ENCODE results near the gene UFSP2.
"Not testable (repeated sequence)": the region's sequence is repeated elsewhere in the genome, so short reads cannot be mapped to it uniquely, and the experiment has no call there.

The UFSP2 gene

GRCh38 chr4:185387957-185388356 is 37.8 kb downstream of the UFSP2 start:
- DNase-seq (ENCODE audit: low read depth in 1 of 2, low spot score in 1 of 2), result no peak

GRCh38 chr4:185384930-185385331 is 40.8 kb downstream of the UFSP2 start:
- DNase-seq (ENCODE audit: low read depth in 1 of 2, low spot score in 1 of 2), result no peak

DNA sequence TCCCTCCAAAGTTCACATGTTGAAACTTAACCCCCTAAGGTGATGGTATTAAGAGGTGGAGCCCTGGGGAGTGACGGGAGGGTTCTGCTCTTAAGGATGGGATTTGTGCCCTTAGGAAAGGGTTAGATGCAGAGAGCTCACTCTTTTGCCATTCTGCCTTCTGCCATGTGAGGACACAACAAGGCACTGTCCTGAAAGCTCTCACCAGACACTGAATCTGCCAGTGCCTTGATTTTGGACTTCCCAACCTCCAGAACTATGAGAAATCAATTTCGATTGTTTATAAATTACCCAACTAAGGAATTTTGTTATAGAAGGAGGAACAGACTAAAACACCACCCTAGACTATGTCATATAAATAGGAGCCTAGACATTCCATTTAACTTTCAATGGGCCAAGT is 41.7 kb downstream of the UFSP2 start:
- DNase-seq (ENCODE audit: low read depth in 1 of 2, low spot score in 1 of 2), result no peak

DNA sequence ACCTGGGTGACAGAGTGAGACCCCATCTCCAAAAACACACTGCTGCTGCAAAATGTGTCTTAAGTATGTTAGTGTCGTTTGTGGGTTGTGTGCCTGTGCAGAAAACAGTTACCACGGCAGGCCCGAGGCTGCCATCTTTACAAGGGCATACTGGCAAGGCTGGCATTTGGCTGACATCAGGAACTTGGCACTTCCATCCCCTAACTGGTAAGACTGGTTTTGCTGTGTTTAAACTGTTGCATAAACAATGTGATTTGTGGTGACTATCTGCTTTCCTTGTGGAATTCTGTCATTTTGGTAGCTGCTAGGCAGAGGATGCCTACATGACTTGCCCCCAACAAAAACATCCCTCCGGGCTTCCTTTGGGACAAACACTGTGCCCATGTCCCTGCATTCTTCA is 42.3 kb downstream of the UFSP2 start:
- DNase-seq (ENCODE audit: low read depth in 1 of 2, low spot score in 1 of 2), result no peak

DNA sequence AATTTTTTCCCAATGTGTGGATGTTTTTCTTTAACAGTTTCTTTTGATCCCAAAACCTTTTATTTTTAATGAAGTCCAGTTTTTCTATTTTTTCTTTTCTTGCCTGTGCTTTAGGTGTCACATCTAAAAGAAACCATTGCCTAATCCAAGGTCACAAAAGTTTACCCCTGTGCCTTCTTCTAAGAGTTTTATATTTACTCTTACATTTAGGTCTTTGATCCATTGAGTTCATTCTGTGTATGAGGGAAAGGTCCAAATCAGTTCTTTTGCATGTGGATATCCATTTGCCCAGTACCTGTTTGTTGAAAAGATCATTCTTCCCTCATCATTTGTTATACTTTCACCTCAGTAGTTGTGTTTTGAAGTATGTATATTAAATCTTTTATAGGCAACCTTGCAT is 43.0 kb downstream of the UFSP2 start:
- no peak for DNase-seq (ENCODE audit: low read depth in 1 of 2, low spot score in 1 of 2)

- no peak for DNase-seq (ENCODE audit: low read depth in 1 of 2, low spot score in 1 of 2)
These were observed 44.2 kb downstream of the UFSP2 start for GRCh38 chr4:185381288-185382196.

DNA sequence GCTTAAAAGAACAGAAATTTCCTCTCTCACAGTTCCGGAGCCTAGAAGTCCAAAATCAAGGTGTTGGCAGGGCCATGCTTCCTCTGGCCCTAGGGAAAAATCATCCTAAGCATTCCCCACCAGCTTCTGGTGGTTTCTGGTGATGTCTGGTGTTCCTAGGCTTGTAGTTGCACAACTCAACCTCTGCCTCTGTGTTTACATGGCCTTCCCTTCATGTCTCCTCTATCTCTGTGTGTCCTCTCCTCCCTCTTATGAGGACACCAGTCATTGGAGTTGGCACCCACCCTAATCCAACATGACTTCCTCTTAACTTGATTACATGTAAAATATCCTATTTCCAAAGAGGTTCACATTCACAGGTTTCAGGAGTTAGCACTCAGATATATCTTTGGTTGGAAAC is 45.4 kb downstream of the UFSP2 start:
- DNase-seq (ENCODE audit: low read depth in 1 of 2, low spot score in 1 of 2), result no peak

GRCh38 chr4:185379326-185380295 is 46.2 kb downstream of the UFSP2 start:
- DNase-seq (ENCODE audit: low read depth in 1 of 2, low spot score in 1 of 2), result no peak

DNA sequence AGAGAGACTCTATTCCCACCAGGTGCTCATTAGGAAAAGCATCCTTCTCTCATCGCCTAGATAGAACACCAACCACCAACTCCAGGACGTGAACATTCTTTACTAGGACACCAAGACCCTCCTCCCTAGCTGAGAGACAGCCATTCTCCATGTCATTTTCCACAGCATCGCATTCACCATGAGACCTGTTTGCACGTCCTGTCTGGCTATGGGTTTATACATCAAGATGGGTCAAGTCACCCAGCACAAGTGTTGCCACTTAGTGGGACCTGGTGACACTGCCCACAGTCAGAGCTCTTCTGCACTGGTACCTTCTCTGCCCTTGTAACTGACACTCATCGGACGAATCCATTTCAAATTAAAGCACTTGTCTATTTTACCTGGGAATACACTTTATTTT is 47.5 kb downstream of the UFSP2 start:
- no peak for DNase-seq (ENCODE audit: low read depth in 1 of 2, low spot score in 1 of 2)

DNA sequence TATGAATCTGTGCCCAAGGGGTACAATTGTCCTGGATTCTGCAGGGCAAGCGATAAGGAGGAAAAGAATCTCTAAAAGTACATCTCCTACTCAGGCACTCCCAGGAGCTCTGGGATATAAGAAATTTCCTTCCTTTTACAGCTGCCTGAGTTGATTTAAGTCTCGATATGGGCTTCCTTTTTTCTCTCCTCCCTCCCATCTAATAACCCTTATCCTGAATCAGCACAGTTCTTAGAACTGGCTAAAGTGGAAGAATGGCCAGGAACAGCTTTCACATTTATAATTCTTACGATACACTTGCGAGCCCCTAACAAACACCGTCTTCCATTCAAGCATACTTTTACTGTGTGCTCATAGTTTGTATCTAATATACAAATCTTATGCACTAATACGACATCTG is 51.2 kb downstream of the UFSP2 start:
- no peak for DNase-seq (ENCODE audit: low read depth in 1 of 2, low spot score in 1 of 2)

- no peak for DNase-seq (ENCODE audit: low read depth in 1 of 2, low spot score in 1 of 2)
These were observed 51.7 kb downstream of the UFSP2 start for GRCh38 chr4:185374027-185374426.

GRCh38 chr4:185371702-185372101 is 54.1 kb downstream of the UFSP2 start:
- DNase-seq (ENCODE audit: low read depth in 1 of 2, low spot score in 1 of 2), result no peak

GRCh38 chr4:185370268-185370949 is 55.4 kb downstream of the UFSP2 start:
- no peak for DNase-seq (ENCODE audit: low read depth in 1 of 2, low spot score in 1 of 2)

- no peak for DNase-seq (ENCODE audit: low read depth in 1 of 2, low spot score in 1 of 2)
These were observed 56.0 kb downstream of the UFSP2 start for GRCh38 chr4:185369731-185370130.

GRCh38 chr4:185364886-185365285 is 60.9 kb downstream of the UFSP2 start:
- no peak for DNase-seq (ENCODE audit: low read depth in 1 of 2, low spot score in 1 of 2)

GRCh38 chr4:185363251-185363650 is 62.5 kb downstream of the UFSP2 start:
- no peak for DNase-seq (ENCODE audit: low read depth in 1 of 2, low spot score in 1 of 2)

DNA sequence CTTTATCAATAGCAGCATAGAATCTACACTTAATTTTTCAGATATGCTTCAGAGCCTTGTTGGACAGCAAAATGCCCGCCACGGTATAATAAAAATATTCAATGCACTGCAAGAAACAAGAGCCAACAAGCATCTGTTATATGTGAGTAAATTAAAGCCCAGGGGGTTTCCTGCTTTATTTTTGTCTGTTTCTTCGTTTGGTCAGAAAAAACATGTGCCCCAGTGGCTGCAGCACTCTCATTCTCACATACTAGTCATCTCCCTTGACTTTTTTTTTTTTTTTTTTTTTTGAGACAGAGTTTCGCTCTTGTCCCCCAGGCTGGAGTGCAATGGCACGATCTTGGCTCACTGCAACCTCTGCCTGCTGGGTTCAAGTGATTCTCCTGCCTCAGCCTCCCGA is 63.2 kb downstream of the UFSP2 start:
- not testable (repeated sequence) for DNase-seq (ENCODE audit: low read depth in 1 of 2, low spot score in 1 of 2)

DNA sequence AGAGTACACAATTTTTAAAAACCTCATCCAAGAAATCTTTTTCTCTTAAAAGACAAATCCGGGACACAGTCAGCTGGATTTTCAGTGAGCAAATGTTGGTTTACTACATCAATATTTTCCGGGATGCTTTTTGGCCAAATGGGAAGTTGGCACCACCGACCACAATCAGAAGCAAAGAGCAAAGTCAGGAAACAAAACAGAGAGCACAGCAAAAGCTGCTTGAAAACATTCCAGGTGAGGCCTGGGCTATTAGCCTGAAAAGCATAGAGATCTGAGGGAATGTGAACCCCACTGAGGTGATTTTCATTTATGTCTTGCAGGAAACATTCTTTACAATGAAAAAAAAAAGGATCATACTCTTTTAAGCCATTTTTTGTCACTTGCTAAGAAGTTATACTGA is 63.9 kb downstream of the UFSP2 start:
- DNase-seq (ENCODE audit: low read depth in 1 of 2, low spot score in 1 of 2), result no peak

DNA sequence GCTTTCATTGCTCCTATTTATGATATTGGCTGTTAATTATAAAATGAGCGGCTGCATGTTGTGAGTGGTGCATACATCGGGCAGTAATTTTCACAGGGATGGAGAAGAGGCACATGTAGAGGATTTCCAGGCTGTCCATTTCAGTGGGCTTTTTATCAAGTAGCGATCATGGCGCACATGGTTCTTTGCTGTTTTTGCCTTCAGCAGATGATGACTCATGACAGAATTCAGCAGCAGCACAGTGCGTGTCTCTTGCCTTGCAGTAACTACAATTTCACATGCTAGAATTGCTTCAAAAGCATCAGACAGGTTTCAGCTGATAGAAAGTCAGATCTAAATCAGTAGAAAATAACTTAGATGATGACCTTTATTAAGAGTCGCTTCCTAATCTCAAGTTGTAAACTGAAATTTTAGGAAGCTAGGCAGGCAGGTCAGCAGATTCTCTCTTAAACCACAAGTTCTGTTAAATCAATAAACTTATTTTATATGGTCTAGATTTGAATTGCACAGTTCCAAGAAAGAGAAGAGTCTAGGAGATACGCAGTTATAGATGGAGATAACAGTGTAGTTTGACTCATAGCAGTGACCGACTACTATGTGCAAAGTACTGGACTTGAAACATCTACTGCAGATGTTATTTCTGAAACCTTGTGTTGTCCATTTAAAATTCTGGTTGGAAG is 65.9 kb downstream of the UFSP2 start:
- no peak for DNase-seq (ENCODE audit: low read depth in 1 of 2, low spot score in 1 of 2)

DNA sequence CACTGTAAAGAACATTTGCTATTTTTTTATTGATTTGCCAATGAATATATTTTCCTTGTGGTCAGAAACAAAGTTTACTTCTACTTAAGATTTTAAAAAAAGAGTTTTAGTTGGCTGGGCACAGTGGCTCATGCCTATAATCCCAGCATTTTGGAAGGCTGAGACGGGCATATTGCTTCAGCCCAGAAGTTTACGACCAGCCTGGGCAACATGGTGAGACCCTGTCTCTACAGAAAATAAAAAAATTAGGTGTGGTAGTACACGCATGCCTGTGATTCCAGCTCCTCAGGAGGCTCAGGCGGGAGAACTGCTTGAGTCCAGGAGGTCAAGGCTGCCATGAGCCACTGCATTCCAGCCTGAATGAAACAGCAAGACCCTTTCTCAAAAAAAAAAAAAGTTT is 66.8 kb downstream of the UFSP2 start:
- no peak for DNase-seq (ENCODE audit: low read depth in 1 of 2, low spot score in 1 of 2)

GRCh38 chr4:185358514-185358913 is 67.2 kb downstream of the UFSP2 start:
- no peak for DNase-seq (ENCODE audit: low read depth in 1 of 2, low spot score in 1 of 2)
